KMS-11 (cell line): ENCODE data around the gene ASB2.

Source experiments
- H2AFZ ChIP-seq: fragments of 200-600 bp; sonication (generic); 2 replicates; pipeline ENCODE4 v1.6.1; 2016; ENCODE audit warnings: antibody characterized with exemption, mixed run types, low read depth
- H3K27ac ChIP-seq: fragments of 200-600 bp; sonication (generic); 2 replicates; pipeline ENCODE4 v1.6.1; 2016; ENCODE audit warnings: mild to moderate bottlenecking, mixed run types
- H3K27me3 ChIP-seq: fragments of 200-600 bp; sonication (generic); 2 replicates; pipeline ENCODE4 v1.6.1; 2017; ENCODE audit warnings: mild to moderate bottlenecking, low read depth, mixed run types, moderate library complexity; ENCODE audit not compliant: insufficient read depth
- H3K36me3 ChIP-seq: fragments of 200-600 bp; sonication (generic); 2 replicates; pipeline ENCODE4 v1.6.1; 2017; ENCODE audit warnings: mild to moderate bottlenecking, mixed run types; ENCODE audit not compliant: insufficient read depth
- H3K4me1 ChIP-seq: fragments of 200-600 bp; sonication (generic); 2 replicates; pipeline ENCODE4 v1.6.1; 2016; ENCODE audit warnings: mild to moderate bottlenecking, low read depth, mixed run types; ENCODE audit not compliant: poor library complexity, severe bottlenecking
- H3K4me2 ChIP-seq: fragments of 200-600 bp; sonication (generic); 2 replicates; pipeline ENCODE4 v1.7.0; 2016; ENCODE audit warnings: mild to moderate bottlenecking, mixed run types
- H3K4me3 ChIP-seq: fragments of 200-600 bp; sonication (generic); IDR thresholded peaks from 2 replicates; pipeline ENCODE4 v1.6.1; 2017; ENCODE audit warnings: low read depth, low read length, mixed read lengths; ENCODE audit not compliant: insufficient read depth
- H3K79me2 ChIP-seq: fragments of 200-600 bp; sonication (generic); 2 replicates; pipeline ENCODE4 v1.6.1; 2016; ENCODE audit warnings: low read depth, mixed run types; ENCODE audit not compliant: insufficient read depth
- H3K9ac ChIP-seq: fragments of 200-600 bp; sonication (generic); 2 replicates; pipeline ENCODE4 v1.6.1; 2016; ENCODE audit warnings: mild to moderate bottlenecking, mixed run types
- H4K20me1 ChIP-seq: fragments of 200-600 bp; sonication (generic); 2 replicates; pipeline ENCODE4 v1.6.1; 2016; ENCODE audit warnings: mild to moderate bottlenecking, mixed run types; ENCODE audit not compliant: insufficient read depth
- CTCF ChIP-seq: fragments of 200-600 bp; sonication (generic); conservative IDR thresholded peaks from 2 replicates; pipeline ENCODE4 v1.6.1; 2017; ENCODE audit warnings: low read depth, mild to moderate bottlenecking, antibody characterized with exemption, low read length, moderate library complexity, mixed read lengths

The ASB2 gene

GRCh38 chr14:93936926-93937325, 39.4 kb downstream of the ASB2 start:
- no peak for TF ChIP-seq CTCF
- H3K4me2 ChIP-seq: no peak overlapping the region
- H3K27ac ChIP-seq: no peak overlapping the region
- no peaks in the 10 kb centered on the region for H3K36me3 ChIP-seq
- H4K20me1 ChIP-seq: no peaks in the 10 kb centered on the region
- H3K27me3 ChIP-seq: no peaks in the 10 kb centered on the region
- H3K79me2 ChIP-seq: no peaks in the 10 kb centered on the region
- no peak overlapping the region for H3K4me3 ChIP-seq
- no peak overlapping the region for H2AFZ ChIP-seq
- no peak overlapping the region for H3K9ac ChIP-seq
- peaks cover 7% of the 10 kb centered on the region for H3K4me1 ChIP-seq

GRCh38 chr14:93936245-93936644, 40.1 kb downstream of the ASB2 start:
- Histone ChIP-seq H3K4me2 (no peak overlapping the region), H3K27me3 (no peaks in the 10 kb centered on the region), H4K20me1 (no peaks in the 10 kb centered on the region), H3K27ac (no peak overlapping the region), H3K79me2 (no peaks in the 10 kb centered on the region), H3K4me3 (no peak overlapping the region), H3K9ac (no peak overlapping the region), H3K36me3 (no peaks in the 10 kb centered on the region), H3K4me1 (peaks cover 7% of the 10 kb centered on the region), H2AFZ (no peak overlapping the region)
- peak; percentile 72 for TF ChIP-seq CTCF

DNA sequence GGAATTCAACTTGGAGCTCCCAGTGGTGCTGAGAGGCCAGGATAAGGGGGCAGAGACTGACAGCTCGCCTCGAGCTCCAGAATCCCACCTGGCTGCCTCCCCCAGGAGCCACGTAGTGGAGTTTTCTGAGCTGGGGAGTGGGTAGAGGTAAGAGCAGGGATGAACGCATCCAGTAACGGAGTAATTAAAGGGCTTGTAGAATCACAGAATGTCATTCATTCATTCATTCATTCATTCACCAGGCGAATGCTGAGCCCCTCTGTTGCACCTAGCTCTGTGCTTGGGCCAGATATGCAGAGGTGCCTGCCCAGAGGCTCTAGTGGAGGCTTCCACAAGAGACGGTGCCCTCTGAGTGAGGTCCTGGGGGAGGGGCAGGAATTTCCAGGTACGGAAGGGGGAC, 41.2 kb downstream of the ASB2 start:
- H2AFZ ChIP-seq: no peak overlapping the region
- no peak overlapping the region for H3K4me2 ChIP-seq
- no peak for TF ChIP-seq CTCF
- H3K4me3 ChIP-seq: no peak overlapping the region
- H3K27ac ChIP-seq: no peak overlapping the region
- H4K20me1 ChIP-seq: no peaks in the 10 kb centered on the region
- H3K27me3 ChIP-seq: no peaks in the 10 kb centered on the region
- H3K36me3 ChIP-seq: no peaks in the 10 kb centered on the region
- H3K79me2 ChIP-seq: no peaks in the 10 kb centered on the region
- peaks cover 7% of the 10 kb centered on the region for H3K4me1 ChIP-seq
- no peak overlapping the region for H3K9ac ChIP-seq

- Histone ChIP-seq H4K20me1 (no peaks in the 10 kb centered on the region), H2AFZ (no peak overlapping the region), H3K9ac (no peak overlapping the region), H3K4me1 (peaks cover 4% of the 10 kb centered on the region), H3K4me3 (no peak overlapping the region), H3K27ac (no peak overlapping the region), H3K36me3 (no peaks in the 10 kb centered on the region), H3K79me2 (no peaks in the 10 kb centered on the region), H3K4me2 (no peak overlapping the region), H3K27me3 (no peaks in the 10 kb centered on the region)
- TF ChIP-seq CTCF: no peak
Observed at GRCh38 chr14:93932642-93933041, 43.7 kb downstream of the ASB2 start.

GRCh38 chr14:93930989-93931307, 45.4 kb downstream of the ASB2 start:
- Histone ChIP-seq H3K36me3 (no peaks in the 10 kb centered on the region), H2AFZ (no peak overlapping the region), H3K4me1 (no peaks in the 10 kb centered on the region), H4K20me1 (no peaks in the 10 kb centered on the region), H3K4me3 (no peak overlapping the region), H3K79me2 (no peaks in the 10 kb centered on the region), H3K27me3 (no peaks in the 10 kb centered on the region), H3K9ac (no peak overlapping the region), H3K4me2 (no peak overlapping the region), H3K27ac (no peak overlapping the region)
- no peak for TF ChIP-seq CTCF
